ENCODE results near the gene SLC25A15. TPM values are rescaled to one million over a fixed set of nuclear protein-coding genes. Genes with fewer than 3 reads are reported as not detected.

SLC25A15 gene
- total RNA-seq, 1 experiment from 2014 or later: 19.6 TPM

- intact Hi-C loops (cut with micrococcal nuclease; ENCODE audit: unreplicated experiment): loop anchor here (5.0 to 10.0 kb wide), 2 partner anchors 1007 to 1090 kb away; no protein-coding TSS in a partner anchor
- H3K27ac ChIP-seq (ENCODE audit: low read depth, low read length, poor library complexity, severe bottlenecking): no peak overlapping the region
- DNase-seq (ENCODE audit: low spot score): no peak
- peaks cover 8% of the 10 kb centered on the region for H3K4me1 ChIP-seq (ENCODE audit: insufficient read depth, low read length, poor library complexity, severe bottlenecking)
- POLR2A ChIA-PET (ENCODE audit: low non-redundant PET): no interaction called here
- no peaks in the 10 kb centered on the region for H3K27me3 ChIP-seq (replicated peaks; ENCODE audit: insufficient read depth, low read depth, low read length, poor library complexity)
- CTCF ChIA-PET: no interaction called here
- no peaks in the 10 kb centered on the region for H3K36me3 ChIP-seq (ENCODE audit: insufficient read depth, low read length, poor library complexity, severe bottlenecking)
- TF ChIP-seq EZH2 (IDR thresholded peaks at IDR 0.05; ENCODE audit: borderline replicate concordance, low read depth, low read length, poor library complexity, severe bottlenecking): no peak
- TF ChIP-seq, protein P1, sequence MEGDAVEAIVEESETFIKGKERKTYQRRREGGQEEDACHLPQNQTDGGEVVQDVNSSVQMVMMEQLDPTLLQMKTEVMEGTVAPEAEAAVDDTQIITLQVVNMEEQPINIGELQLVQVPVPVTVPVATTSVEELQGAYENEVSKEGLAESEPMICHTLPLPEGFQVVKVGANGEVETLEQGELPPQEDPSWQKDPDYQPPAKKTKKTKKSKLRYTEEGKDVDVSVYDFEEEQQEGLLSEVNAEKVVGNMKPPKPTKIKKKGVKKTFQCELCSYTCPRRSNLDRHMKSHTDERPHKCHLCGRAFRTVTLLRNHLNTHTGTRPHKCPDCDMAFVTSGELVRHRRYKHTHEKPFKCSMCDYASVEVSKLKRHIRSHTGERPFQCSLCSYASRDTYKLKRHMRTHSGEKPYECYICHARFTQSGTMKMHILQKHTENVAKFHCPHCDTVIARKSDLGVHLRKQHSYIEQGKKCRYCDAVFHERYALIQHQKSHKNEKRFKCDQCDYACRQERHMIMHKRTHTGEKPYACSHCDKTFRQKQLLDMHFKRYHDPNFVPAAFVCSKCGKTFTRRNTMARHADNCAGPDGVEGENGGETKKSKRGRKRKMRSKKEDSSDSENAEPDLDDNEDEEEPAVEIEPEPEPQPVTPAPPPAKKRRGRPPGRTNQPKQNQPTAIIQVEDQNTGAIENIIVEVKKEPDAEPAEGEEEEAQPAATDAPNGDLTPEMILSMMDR (conservative IDR thresholded peaks at IDR 0.05; ENCODE audit: low read depth, low read length): no peak
- no TSS peak for BruUV-seq (replicated peaks)
- no peak overlapping the region for H3K4me3 ChIP-seq (ENCODE audit: low read depth, low read length, poor library complexity, severe bottlenecking)
- no peaks in the 10 kb centered on the region for H3K9me3 ChIP-seq (ENCODE audit: low read depth, low read length, poor library complexity, severe bottlenecking)
Observed at GRCh38 chr13:40774672-40775071, 14.7 kb upstream of the SLC25A15 start.

DNA sequence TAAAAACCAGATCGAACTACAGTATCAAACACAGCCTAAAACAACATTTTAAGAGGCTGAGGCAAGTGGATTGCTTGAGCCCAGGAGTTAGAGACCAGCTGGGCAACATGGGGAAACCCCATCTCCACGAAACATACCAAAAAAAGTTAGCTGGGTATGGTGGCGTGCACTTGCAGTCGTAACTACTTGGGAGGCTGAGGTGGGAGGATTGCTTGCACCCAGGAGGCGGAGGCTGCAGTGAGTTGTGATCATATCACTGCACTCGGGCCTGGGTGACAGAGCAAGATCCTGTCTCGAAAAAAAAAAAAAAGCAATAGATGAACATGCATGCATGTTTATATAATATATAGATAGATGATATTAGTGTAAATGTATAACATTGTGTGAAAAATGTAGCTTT, 13.2 kb upstream of the SLC25A15 start:
- Histone ChIP-seq H3K4me3 (ENCODE audit: low read depth, low read length, poor library complexity, severe bottlenecking) (no peak overlapping the region), H3K36me3 (ENCODE audit: insufficient read depth, low read length, poor library complexity, severe bottlenecking) (no peaks in the 10 kb centered on the region), H3K4me1 (ENCODE audit: insufficient read depth, low read length, poor library complexity, severe bottlenecking) (peaks cover 6% of the 10 kb centered on the region), H3K9me3 (ENCODE audit: low read depth, low read length, poor library complexity, severe bottlenecking) (no peaks in the 10 kb centered on the region), H3K27ac (ENCODE audit: low read depth, low read length, poor library complexity, severe bottlenecking) (no peak overlapping the region), H3K27me3 (replicated peaks; ENCODE audit: insufficient read depth, low read depth, low read length, poor library complexity) (no peaks in the 10 kb centered on the region)
- ChIA-PET POLR2A (ENCODE audit: low non-redundant PET) (no interaction called here), CTCF (no interaction called here)
- BruUV-seq (replicated peaks): no TSS peak
- intact Hi-C loops (cut with micrococcal nuclease; ENCODE audit: unreplicated experiment): loop anchor here (5.0 to 10.0 kb wide), 2 partner anchors 1009 to 1091 kb away; no protein-coding TSS in a partner anchor
- DNase-seq (ENCODE audit: low spot score): no peak
- no peak for TF ChIP-seq EZH2 (IDR thresholded peaks at IDR 0.05; ENCODE audit: borderline replicate concordance, low read depth, low read length, poor library complexity, severe bottlenecking)
- TF ChIP-seq, protein P1 (conservative IDR thresholded peaks at IDR 0.05; ENCODE audit: low read depth, low read length): no peak

DNA sequence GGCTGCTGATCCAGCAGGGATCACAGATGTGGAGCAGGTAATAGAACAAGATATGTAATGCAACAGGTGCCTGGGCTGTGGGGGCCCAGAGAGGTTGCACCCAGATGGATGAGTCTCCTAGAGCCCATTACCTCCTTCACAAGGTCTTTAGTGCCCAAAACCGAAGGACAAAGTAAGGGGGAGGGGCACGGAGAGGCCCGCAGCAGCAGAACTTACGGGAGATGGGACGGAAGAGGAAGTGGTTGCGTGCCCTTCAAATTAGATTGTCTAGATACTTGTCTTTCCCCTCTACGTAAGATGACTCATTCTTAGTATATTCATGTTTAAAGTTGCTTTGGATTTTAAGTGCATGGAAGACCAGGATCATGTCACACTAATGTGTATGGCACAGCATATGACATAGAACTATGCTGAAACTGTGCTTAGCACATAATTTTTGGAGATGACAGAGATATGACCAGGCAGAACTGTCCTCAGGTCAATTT, 12.7 kb upstream of the SLC25A15 start:
- H3K4me3 ChIP-seq (ENCODE audit: low read depth, low read length, poor library complexity, severe bottlenecking): no peak overlapping the region
- no peaks in the 10 kb centered on the region for H3K27me3 ChIP-seq (replicated peaks; ENCODE audit: insufficient read depth, low read depth, low read length, poor library complexity)
- ChIA-PET POLR2A (ENCODE audit: low non-redundant PET) (no interaction called here), CTCF (interaction anchor here (1.0 to 1.4 kb wide), 2 partner anchors 707 to 1011 kb away, joined by 3 read pairs; no protein-coding TSS in a partner anchor)
- H3K27ac ChIP-seq (ENCODE audit: low read depth, low read length, poor library complexity, severe bottlenecking): no peak overlapping the region
- peaks cover 6% of the 10 kb centered on the region for H3K4me1 ChIP-seq (ENCODE audit: insufficient read depth, low read length, poor library complexity, severe bottlenecking)
- TF ChIP-seq, protein P1 (conservative IDR thresholded peaks at IDR 0.05; ENCODE audit: low read depth, low read length): no peak
- TF ChIP-seq EZH2 (IDR thresholded peaks at IDR 0.05; ENCODE audit: borderline replicate concordance, low read depth, low read length, poor library complexity, severe bottlenecking): no peak
- intact Hi-C loops (cut with micrococcal nuclease; ENCODE audit: unreplicated experiment): loop anchor here (1.0 to 10.0 kb wide), 4 partner anchors 108 to 1092 kb away; no protein-coding TSS in a partner anchor
- DNase-seq (ENCODE audit: low spot score): peak; percentile 50
- no TSS peak for BruUV-seq (replicated peaks)
- no peaks in the 10 kb centered on the region for H3K9me3 ChIP-seq (ENCODE audit: low read depth, low read length, poor library complexity, severe bottlenecking)
- no peaks in the 10 kb centered on the region for H3K36me3 ChIP-seq (ENCODE audit: insufficient read depth, low read length, poor library complexity, severe bottlenecking)

Data from A673 (cell line).